HG03064 (cell line): Measurements from ENCODE around the gene SLC16A7.

Experiments used
- ATAC-seq: cut with Tn5 transposase; IDR thresholded peaks from one replicate; pipeline ENCODE4 v1.9.1; 2021; ENCODE audit warnings: low read depth; ENCODE audit not compliant: unreplicated experiment

The SLC16A7 gene

DNA sequence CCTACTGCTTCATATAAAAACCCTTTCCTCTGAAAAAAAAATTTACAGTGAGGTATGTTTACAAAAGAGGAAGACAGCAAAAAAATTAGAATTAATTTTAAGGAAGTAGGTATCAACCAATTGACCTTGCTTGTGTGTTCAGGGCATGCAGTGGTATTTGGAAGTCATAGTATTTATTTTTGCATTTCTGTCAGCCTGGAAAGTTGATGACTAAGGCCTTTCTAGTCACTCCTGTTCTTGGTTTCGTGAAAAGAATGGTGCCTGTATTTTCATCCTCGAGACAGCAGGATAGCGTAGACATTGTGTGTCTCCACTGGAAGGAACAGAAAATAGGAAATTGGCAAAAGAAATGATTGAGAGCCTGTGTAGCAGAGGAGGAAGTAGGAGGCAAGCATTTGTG is 24.5 kb downstream of the SLC16A7 start:
- ATAC-seq: no peak

DNA sequence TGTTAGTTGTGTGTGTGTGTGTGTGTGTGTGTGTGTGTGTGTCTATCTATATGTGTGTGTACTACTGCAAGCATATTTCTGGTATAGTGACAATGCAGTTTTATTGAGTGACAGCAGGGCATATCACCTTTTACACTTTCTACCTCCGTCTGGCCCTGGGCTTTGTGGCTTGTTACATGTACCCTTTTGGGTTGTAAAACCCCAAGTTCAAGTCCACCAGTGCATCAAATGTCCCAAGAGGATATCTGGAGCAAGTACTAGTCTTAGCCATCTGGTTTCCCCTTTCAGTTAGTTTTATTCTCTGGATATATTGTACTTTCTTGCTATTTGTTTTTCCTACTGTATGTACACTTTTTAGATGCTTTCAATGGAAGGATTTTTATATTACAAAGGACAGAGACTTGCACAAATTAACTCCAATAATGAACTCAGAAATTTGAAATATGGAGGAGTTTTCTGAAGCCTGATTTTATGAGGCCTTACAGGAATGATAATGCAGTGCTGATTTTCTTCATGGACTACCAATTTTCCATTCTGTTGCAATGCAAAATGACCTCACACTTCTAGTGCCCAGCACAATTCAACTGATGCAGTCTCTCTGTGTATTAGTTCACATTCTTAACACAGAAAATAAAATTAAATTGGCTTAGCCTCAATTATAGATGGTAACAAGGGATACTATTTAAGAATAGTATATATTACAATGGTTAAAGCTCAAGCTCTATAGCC is 29.1 kb downstream of the SLC16A7 start:
- ATAC-seq: no peak

DNA sequence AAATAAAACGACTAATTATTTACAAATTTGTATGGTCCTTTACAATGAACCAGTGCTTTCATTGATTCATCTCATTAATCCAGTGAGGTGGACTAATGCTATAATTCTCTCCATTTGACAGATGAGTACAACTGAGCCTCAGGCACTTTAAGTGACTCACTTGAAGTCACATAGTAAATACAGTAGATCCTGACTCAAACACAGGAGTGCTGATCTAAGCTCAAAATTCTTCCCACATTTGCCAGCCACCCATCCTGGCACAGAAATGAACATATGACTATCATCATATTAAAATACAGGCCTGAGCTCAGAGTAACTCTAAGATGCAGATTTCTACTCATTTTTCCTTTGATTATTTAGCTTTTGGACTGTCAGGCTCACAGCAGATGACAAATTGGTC is 30.6 kb downstream of the SLC16A7 start:
- ATAC-seq: no peak

DNA sequence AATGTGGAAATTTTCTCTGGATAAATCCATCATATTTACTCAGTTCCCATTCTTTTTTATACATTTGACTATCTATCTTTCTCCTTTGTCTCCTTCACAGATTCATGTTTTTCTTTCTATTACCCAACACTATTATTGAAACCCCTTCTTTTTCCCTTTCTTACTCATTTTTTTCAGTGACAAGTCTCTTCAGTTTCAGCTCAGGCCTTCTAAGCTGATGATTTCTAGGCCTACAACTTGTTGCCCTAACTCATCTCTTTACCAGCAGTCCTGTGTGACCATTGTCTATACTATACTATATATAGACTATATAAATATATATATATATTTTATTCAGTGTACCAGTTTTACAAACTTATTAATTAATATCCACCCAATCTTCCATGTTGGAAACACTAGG is 31.8 kb downstream of the SLC16A7 start:
- no peak for ATAC-seq

DNA sequence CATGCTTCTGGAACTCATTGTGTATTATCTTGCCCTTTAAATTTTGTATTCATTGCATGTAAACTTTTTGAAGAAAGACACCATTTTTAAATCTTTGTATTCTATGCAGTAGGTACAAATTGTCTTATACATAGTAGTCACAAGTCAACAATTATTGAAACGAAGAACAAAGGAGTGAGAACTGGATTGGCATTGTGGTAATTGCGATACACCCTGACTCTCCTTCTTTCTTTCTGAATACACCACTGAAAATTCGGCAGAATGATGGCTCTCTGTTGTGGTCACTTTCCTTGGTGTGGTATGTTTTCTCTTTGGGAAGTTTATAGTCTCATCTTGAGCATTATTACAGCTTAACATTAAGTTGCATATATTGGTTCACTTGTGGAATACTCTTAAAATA is 34.1 kb downstream of the SLC16A7 start:
- ATAC-seq: no peak

DNA sequence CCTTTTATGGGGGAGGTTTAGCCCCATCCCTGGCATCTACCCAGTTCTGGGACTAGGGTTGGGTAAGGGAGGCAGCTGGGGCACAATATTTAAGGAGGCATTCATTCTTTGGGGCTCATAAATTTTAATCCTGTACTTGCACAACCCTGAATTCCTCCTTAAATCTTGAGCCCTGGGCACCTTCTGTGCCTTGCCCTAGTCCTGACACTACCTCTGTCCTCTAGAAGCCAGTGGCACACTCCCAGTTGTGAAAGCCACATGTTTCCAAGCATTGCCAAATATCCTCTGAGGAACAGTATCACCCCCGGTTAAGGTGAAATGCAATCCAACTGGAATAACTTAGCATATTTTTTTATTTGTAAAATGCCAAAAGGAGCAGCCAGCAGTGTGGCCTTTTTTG is 36.6 kb downstream of the SLC16A7 start:
- ATAC-seq: no peak

DNA sequence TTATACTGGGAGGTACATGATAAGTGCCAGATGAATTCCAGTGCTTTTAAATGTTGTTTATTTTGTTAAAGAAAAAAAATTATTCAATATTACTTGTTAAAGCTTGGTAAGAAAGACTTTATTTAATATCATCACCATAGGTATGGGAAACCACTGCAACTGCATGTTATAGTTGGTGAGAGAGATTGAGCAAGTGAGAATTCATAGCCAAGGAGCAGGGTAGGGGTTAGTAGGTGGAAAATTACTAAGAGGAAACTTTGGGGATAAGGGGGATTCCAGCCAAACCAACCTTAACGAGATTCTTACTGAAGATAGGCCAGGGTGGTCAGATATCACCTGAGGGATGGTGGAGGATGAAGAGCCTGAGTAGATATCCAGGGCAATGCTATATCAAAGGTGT is 38.4 kb downstream of the SLC16A7 start:
- no peak for ATAC-seq

DNA sequence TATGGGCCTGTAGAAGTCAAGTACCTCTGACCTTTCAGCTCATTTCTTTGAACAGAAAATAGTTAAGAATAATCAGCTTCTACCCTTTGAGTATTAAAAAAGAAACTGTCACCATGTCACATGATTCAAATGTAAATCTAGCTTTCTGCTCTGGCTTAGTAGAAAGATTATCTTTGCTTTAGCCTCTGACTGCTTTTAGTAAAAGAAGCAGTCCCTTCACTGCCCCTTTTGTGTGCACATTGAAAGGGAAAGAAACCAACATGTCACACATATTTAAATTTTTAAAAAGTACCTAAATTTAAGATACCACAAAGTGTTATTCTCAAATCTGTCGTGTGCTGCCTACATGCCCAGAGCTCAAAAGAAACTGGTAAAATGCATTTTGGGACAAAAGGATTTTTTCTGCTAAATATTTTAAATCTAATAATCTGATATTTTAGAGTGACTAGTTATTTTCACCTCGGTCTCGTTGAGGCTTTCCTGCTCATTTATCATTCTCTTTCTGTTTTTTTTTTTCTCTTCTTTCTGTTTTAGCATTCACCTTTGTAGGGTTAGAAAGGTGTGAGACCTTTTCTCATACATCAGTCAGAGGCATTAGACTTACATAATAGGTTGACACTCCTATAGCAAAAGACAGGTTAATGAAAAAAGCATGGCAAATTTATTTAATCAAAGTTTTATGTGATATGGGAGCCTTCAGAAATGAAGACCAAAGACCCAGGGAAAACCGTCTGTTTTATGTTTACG is 41.3 kb downstream of the SLC16A7 start:
- no peak for ATAC-seq

DNA sequence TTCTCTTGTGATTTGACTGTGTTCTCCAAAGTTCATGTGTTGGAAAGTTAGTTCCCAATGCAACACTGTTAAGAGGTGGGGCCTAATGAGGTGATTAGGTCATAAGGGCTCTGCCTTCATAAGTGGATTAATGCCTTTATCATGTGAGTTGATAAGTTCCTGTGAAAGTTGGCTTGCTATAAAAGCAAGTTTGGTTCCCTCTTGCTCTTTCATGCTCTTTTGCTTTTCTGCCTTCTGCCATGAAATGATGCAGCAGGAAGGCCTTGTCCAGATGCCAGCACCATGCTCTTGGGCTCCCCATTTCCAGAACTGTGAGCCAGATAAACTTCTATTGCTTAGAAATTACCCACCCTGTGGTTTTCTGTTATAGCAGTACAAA is 41.9 kb downstream of the SLC16A7 start:
- no peak for ATAC-seq

DNA sequence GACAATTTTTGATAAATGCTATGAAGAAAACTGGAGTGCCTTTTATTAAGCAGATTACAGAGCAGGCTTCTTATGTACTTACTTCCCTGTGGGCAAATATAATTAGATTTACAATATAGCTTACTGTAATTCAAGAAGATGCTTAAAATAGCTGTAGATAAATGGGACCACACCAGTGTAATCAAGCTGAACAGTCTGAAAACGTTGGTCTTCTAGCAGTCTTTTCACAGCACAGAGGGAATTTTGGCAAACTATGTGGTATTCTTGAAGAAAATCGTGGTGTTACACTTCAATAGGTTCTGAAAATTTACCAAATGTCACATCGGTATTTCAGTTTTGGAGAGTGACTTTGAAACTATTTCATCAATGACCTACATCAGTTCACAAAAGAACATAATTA is 47.7 kb downstream of the SLC16A7 start:
- no peak for ATAC-seq

DNA sequence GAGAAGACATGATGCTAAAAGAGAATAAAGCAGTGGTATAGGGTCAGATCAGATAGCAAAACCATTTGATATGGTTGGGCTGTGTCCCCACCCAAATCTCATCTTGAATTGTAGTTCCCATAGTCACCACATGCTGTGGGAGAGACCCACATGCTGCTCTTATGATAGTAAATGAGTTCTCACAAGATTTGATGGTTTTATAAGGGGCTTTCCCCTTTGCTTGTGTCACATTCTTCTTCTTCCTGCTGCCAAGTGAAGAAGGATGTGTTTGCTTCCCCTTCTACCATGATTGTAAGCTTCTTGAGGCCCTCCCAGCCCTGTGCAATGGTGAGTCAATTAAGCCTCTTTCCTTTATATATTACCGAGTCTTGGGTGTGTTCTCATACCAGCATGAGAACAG is 49.4 kb downstream of the SLC16A7 start:
- no peak for ATAC-seq

DNA sequence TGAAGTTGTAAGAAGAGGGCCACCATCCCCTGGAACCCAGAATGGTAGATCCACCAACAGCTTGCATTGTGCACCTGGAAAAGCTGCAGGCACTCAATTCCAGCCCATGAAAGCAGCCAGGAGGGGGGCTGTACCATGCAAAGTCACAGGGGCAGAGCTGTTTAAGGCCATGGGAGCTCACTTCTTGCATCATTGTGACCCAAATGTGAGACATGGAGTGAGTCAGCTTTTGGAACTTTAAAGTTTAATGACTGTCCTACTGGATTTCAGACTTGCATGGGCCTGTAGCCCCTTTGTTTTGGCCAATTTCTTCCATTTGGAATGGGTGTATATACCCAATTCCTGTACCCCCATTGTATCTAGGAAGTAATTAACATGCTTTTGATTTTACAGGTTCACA is 50.8 kb downstream of the SLC16A7 start:
- ATAC-seq: no peak

DNA sequence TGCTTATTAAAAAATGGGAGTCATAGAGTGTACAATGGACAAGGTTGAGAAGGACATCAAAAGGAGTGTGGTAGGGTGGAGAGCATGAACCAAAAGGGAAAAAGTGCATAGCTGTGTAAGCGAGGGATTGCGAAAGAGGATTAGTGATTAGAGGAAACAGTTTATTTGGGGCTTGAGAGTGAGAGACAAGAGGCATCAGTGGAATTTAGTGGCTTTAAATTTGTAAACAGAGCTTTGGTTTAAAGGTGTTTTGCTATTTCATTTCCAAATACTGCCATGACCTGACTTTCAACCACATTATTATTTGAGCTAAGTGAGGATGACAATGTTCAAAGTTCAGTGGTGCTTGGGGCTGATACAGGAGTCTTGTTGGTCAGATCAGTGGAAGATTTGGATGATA is 53.4 kb downstream of the SLC16A7 start:
- ATAC-seq: no peak

DNA sequence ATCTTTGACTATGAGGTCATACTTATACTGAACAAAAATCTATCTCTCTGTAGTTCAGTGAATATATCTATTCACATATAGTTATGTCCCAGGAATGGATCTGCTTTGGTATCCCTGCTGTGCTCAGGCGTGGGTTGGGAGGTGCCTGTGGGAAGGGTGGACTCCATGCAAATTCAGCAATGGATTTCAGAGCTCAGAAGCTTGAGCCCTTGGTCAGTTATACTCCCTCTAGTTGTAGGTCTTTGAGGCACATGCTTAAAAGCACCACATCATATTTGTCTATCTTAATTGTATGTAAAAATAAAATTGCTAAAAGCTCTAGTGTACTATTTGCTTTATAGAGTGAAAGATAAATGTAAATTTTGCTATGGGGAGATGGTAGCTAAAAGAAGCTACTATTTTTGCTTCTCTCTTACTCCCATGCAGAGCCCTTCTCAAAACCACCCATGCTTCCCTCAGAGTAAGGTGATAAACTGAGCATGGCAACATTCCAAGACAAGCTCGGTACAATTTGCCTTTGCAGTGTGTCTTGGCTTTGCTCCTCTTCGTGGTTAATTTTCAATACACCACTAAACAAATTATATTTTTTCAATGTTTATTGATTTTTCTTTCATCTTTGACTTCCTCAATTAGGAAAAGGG is 54.9 kb downstream of the SLC16A7 start:
- no peak for ATAC-seq

DNA sequence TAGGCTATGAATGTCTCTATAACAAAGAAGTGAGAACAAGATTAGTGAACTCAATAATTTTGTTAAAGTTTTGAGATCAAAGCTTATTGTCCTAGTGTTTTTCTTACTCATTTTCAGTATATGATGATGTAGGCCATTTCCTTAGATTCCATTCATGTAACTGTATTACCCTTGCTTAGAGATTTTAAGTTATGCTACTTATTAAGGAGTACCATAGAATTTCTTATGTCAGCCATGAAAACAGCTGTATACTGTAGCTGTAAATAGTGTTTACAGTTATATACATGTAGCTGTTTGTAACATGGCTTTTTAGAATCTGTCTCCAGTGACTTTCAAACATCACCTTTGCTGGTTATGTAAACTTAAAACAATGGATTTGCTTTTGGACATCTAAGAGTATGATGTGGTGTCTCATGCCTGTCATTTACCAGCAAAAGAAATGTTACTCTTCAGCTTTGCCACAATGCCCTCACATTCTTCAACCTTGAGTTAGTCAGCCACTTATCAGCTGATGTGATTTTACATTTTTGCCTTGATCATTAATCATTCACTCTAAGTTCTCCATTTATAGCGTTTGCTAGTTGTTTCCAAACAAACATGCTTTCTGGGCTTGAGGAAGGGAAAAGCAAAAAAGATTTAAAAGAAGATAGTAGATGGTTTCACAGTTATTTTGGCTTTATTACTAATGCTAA is 55.5 kb downstream of the SLC16A7 start:
- no peak for ATAC-seq

DNA sequence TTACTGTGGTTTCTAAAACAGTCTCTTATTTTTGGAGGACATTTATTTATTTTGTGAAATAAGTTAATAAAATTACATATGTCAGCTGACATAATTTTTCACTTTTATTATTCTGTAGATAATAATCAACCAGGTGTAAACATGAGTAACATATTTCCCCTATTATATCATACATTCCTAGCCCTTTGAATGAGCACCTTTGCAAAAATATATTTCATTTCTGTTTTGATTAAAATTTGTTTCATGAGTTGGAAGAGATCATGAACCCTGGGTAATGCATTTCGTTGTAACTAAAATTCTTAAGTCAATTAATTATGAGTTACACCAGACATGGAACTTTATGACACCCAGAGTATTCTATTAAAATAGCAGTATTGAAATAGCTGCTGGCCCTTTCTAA is 56.3 kb downstream of the SLC16A7 start:
- ATAC-seq: no peak

DNA sequence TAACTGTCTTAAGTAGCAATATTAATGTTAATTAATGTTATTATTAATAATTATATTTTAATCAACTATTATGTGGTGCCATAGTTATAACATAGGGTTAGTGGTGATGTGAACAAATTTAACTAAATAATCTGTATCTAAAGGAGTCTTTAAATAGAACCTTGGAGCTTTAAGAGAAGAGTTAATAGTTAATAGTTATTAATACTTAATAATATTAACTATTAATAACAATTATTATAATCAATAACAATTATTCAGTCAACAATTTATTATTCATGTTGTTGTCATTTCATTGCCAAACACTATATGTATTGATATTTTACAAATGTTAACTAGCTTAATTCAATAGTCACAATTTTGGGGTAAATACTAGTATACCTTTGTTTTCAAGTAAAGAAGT is 58.2 kb downstream of the SLC16A7 start:
- no peak for ATAC-seq

DNA sequence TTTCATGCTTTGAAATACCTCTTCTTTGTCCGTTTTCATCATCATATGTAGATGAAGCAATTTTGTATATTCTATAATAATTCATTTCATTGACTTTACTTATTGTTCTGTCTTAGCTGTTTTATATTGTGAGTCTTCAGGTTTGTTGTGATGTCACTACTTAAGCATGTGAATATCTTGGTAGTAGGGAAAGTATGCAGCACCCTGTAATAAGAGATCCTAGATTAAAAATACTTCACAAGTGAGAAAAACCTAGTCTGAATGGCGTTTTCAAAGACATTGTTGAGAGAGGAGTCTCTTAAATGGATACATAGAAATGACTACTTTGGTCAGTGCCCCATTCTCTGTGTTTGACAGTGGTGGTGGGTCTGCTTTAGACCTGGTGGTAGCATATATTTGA is 61.4 kb downstream of the SLC16A7 start:
- no peak for ATAC-seq

DNA sequence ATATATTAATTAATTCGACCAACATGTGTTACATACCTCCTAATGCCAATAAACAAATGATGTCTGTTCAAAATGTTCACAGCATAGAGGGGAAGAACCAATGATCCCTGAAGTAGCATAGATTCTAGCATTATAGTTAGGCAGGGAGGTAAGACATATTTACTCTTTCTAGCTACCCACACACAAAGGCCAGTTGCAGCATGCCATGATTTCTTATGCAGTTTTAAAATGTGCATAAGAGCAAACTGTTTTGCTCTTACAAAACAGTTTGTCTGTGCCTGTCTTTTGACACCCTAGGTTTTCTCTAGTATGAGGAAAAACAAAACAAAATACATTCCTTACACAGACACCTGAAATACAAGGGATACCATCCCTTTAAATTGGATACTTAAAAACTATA is 61.9 kb downstream of the SLC16A7 start:
- ATAC-seq: no peak

DNA sequence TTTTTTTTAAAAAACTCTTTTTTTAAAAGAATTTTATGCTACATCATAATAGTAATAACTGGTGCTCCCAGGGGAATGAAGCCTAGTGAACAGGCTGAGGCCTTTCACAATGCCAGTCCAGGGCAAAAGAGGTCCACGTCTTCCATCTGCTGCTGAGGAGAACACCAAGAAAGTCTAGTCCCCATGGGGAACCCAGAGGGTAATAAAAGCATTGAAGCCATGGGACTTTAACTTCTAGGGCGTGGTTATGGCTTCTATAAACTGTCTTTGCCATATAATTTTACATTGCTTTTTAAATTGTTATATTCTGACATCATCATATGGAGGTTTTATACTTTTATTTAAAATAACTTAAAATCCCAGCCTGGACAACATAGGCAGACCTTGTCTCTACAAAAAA is 64.3 kb downstream of the SLC16A7 start:
- ATAC-seq: no peak

DNA sequence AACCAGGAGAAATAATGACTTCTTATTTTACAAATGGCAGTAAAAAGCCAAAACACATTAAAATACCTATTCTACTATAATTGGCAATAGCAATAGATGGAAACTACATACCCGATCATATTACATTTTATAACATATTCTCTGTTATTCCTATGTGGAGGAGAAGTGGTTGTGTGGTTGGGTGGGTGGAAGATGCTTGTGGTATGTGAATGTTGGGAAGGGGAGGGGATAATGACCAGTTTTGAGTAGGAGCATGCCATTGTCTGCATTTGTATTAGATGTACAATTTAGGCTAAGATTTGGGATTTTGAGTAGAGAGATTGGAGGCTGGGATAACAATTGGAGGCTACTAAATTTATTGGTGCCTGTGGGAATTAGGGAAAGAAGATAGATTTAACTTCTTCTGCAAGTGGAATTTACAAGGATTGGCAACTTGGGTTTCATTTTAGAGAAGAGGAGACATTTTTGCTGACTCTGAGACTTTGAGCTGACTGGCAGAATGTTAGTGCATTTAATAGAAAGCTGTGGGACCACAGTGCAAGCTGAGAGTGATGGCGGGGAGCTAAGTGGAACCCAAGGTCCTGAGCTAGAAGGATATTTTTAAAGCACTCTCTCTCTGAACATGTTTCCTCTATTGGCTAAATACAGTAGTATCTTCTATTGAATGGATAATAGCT is 65.2 kb downstream of the SLC16A7 start:
- no peak for ATAC-seq
